GM23248 (cell line): ENCODE measurements around the gene RASSF9. TPM values are rescaled to one million over a fixed set of nuclear protein-coding genes. Genes with fewer than 3 reads are reported as not detected.

Source experiments
- DNase-seq: peaks from one replicate; pipeline ENCODE4 v3.0.0-alpha.2; 2015
- H2AFZ ChIP-seq: fragments of 200-600 bp; sonication (generic); 2 replicates; pipeline ENCODE4 v1.6.1; 2016; ENCODE audit warnings: antibody characterized with exemption
- H3F3A ChIP-seq: fragments of 200-600 bp; sonication (generic); 2 replicates; pipeline ENCODE4 v1.6.1; 2016; ENCODE audit warnings: mild to moderate bottlenecking, antibody characterized with exemption, mixed run types; ENCODE audit not compliant: insufficient read depth
- H3K27ac ChIP-seq: fragments of 200-600 bp; sonication (generic); 2 replicates; pipeline ENCODE4 v1.5.1; 2016; ENCODE audit warnings: mild to moderate bottlenecking
- H3K27me3 ChIP-seq: fragments of 200-600 bp; sonication (generic); replicated peaks from 2 replicates; pipeline ENCODE4 v1.6.1; 2016; ENCODE audit warnings: mild to moderate bottlenecking; ENCODE audit not compliant: insufficient read depth
- H3K36me3 ChIP-seq: fragments of 200-600 bp; sonication (generic); 2 replicates; pipeline ENCODE4 v1.6.1; 2016; ENCODE audit warnings: low read depth, mild to moderate bottlenecking
- H3K4me1 ChIP-seq: fragments of 200-600 bp; sonication (generic); 2 replicates; pipeline ENCODE4 v1.6.1; 2016; ENCODE audit warnings: mild to moderate bottlenecking; ENCODE audit not compliant: insufficient read depth
- H3K4me2 ChIP-seq: fragments of 200-600 bp; sonication (generic); one replicate; pipeline ENCODE4 v1.6.1; 2016; ENCODE audit warnings: mild to moderate bottlenecking; ENCODE audit not compliant: unreplicated experiment
- H3K4me3 ChIP-seq: fragments of 200-600 bp; sonication (generic); 2 replicates; pipeline ENCODE4 v1.5.1; 2016; ENCODE audit warnings: mild to moderate bottlenecking
- H3K79me2 ChIP-seq: fragments of 200-600 bp; sonication (generic); 2 replicates; pipeline ENCODE4 v1.6.1; 2016; ENCODE audit warnings: mild to moderate bottlenecking; ENCODE audit not compliant: insufficient read depth
- H3K9ac ChIP-seq: fragments of 200-600 bp; sonication (generic); 2 replicates; pipeline ENCODE4 v1.6.1; 2016; ENCODE audit warnings: mild to moderate bottlenecking
- H3K9me2 ChIP-seq: fragments of 200-600 bp; sonication (generic); 2 replicates; pipeline ENCODE4 v1.6.1; 2016; ENCODE audit warnings: mixed run types, mild to moderate bottlenecking, moderate library complexity; ENCODE audit not compliant: insufficient read depth
- H3K9me3 ChIP-seq: fragments of 200-600 bp; sonication (generic); one replicate; pipeline ENCODE4 v1.6.1; 2017; ENCODE audit warnings: low read depth
- H4K20me1 ChIP-seq: fragments of 200-600 bp; sonication (generic); 2 replicates; pipeline ENCODE4 v1.6.0; 2016; ENCODE audit not compliant: insufficient read depth
- EZH2 ChIP-seq: fragments of 200-600 bp; sonication (generic); IDR thresholded peaks from 2 replicates; pipeline ENCODE4 v1.6.1; 2018; ENCODE audit warnings: antibody characterized with exemption, mild to moderate bottlenecking; ENCODE audit not compliant: insufficient read depth, poor library complexity, severe bottlenecking
- EZH2phosphoT487 ChIP-seq: fragments of 200-600 bp; sonication (generic); IDR thresholded peaks from 2 replicates; pipeline ENCODE4 v1.6.1; 2018; ENCODE audit warnings: antibody characterized with exemption, moderate library complexity, mild to moderate bottlenecking, low read depth; ENCODE audit not compliant: insufficient read depth
- WGBS, 2 experiments: methylation state at CpG; one replicate each; pipeline ENCODE4 v1.1.6; 2015 to 2017; ENCODE audit warnings: low lambda C conversion rate in 2 of 2, low coverage in 1 of 2; ENCODE audit errors: missing lambda C conversion rate in 2 of 2; 5-methylcytosine and 5-hydroxymethylcytosine counted together
- in situ Hi-C: fragments of 300-500 bp; cut with MboI; formaldehyde crosslinking; loops from 2 replicates; pipeline ENCODE4 v1.15.0; 2020
- polyA plus RNA-seq: library from polyadenylated mRNA; unstranded; fragments of >200 nt; fragmentation: Nextera tagmentation; extraction: Ambion mirVana; gene quantifications from 2 replicates; pipeline ENCODE4 v1.2.1, GENCODE V29; 2016
- total RNA-seq: library from RNA; depleted of rRNA; stranded (reverse); fragments of >200 nt; shearing (Covaris generic); gene quantifications from 2 replicates; pipeline ENCODE4 v1.2.3, GENCODE V29; 2014; rRNA removed

The RASSF9 gene
- total RNA-seq = 0.89 and 1.5 TPM in 2 replicates
- 0.86 and 1.1 TPM in 2 replicates for polyA plus RNA-seq

- in situ Hi-C loops = no loop called here
- peak within 1 kb of the TSS; percentile 98 for H3K4me2 ChIP-seq
These were observed at the start of gene RASSF9 for GRCh38 chr12:85836197-85837090. Gene RASSF9, minus strand, starts transcription at chr12:85836409. Its CDS starts 208 bp downstream, at chr12:85836201.

DNA sequence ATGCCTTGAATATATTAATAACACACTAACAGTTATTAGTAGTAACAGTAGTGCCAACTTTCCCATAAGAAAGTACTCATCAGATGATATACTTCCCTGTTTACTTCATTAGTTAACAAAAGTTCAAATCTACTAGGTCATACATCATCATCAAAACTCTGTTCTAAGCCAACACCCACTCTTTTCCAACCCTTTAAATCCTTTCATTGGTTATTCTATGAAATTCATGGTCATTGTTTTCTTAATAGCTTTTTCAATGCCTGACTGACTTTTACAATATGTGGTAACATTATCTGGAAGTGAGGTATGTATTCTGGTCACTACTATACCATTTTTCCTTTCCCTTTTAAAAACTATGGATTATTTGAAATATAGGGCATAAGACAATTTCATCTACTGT lies 47.6 kb upstream of the RASSF9 start:
- H3K4me2 ChIP-seq = no peak overlapping the region
- no peak overlapping the region for H3K9ac ChIP-seq
- no peaks in the 10 kb centered on the region for H3K4me1 ChIP-seq
- no peak overlapping the region for H2AFZ ChIP-seq
- no peaks in the 10 kb centered on the region for H3K79me2 ChIP-seq
- TF ChIP-seq EZH2 (no peak), EZH2phosphoT487 (no peak)
- peaks cover 13% of the 10 kb centered on the region; the same call in 1 of the 2 replicates for H3K27me3 ChIP-seq
- in situ Hi-C loops = no loop called here
- no peaks in the 10 kb centered on the region for H4K20me1 ChIP-seq
- H3K27ac ChIP-seq = no peak overlapping the region
- H3F3A ChIP-seq = no peaks in the 10 kb centered on the region
- no peaks in the 10 kb centered on the region for H3K9me2 ChIP-seq
- no peak overlapping the region for H3K4me3 ChIP-seq
- no peaks in the 10 kb centered on the region for H3K36me3 ChIP-seq
- no peaks in the 10 kb centered on the region for H3K9me3 ChIP-seq
- no peak for DNase-seq

More at GRCh38 chr12:85836197-85837090, at the start of gene RASSF9:
- TF ChIP-seq EZH2 = no peak
- no peak for TF ChIP-seq EZH2phosphoT487
- 19 to 22% methylated on average over 13 to 15 of the region's 15 CpGs for WGBS, 2 experiments
- H3K27me3 ChIP-seq = no peaks in the 10 kb centered on the region
- H2AFZ ChIP-seq = peak within 1 kb of the TSS; percentile 89
- peak within 1 kb of the TSS; percentile 78 for H3K9ac ChIP-seq
- H3K27ac ChIP-seq = peak within 1 kb of the TSS; percentile 66
- peaks cover 44% of the 10 kb centered on the region for H3K4me1 ChIP-seq
- peak; percentile 90 for DNase-seq
- peaks cover 9% of the 10 kb centered on the region for H3F3A ChIP-seq
- no peaks in the 10 kb centered on the region for H3K9me3 ChIP-seq
- H4K20me1 ChIP-seq = no peaks in the 10 kb centered on the region
- H3K36me3 ChIP-seq = no peaks in the 10 kb centered on the region
- no peaks in the 10 kb centered on the region for H3K9me2 ChIP-seq
- peak within 1 kb of the TSS; percentile 86 for H3K4me3 ChIP-seq
- H3K79me2 ChIP-seq = no peaks in the 10 kb centered on the region

GRCh38 chr12:85877459-85877858 lies 41.2 kb upstream of the RASSF9 start:
- Histone ChIP-seq H3K9me2 (no peaks in the 10 kb centered on the region), H3K36me3 (no peaks in the 10 kb centered on the region), H3K4me3 (no peak overlapping the region), H3K27ac (no peak overlapping the region), H3K9ac (no peak overlapping the region), H3K9me3 (no peaks in the 10 kb centered on the region), H3F3A (no peaks in the 10 kb centered on the region), H3K79me2 (no peaks in the 10 kb centered on the region), H3K4me2 (no peak overlapping the region), H2AFZ (no peak overlapping the region), H4K20me1 (no peaks in the 10 kb centered on the region), H3K27me3 (0 out of 2 replicates have a peak, but pooled peaks cover 11% of the 10 kb centered on the region), H3K4me1 (no peaks in the 10 kb centered on the region)
- in situ Hi-C loops = loop anchor here (10.0 kb wide), 1 partner anchor 393 kb away; no protein-coding TSS in a partner anchor
- no peak for TF ChIP-seq EZH2
- 56 to 64% methylated on average over 3 of the region's 3 CpGs for WGBS, 2 experiments
- DNase-seq = no peak

GRCh38 chr12:85874031-85874461 lies 37.8 kb upstream of the RASSF9 start, which contains the start of gene NTS:
Gene NTS, plus strand, starts transcription at chr12:85874295. Its CDS starts 109 bp downstream, at chr12:85874404.
- Histone ChIP-seq H4K20me1 (no peaks in the 10 kb centered on the region), H3K4me3 (no peak within 1 kb of the TSS), H3K4me1 (no peaks in the 10 kb centered on the region), H3K4me2 (no peak within 1 kb of the TSS), H3K79me2 (no peaks in the 10 kb centered on the region), H3K36me3 (no peaks in the 10 kb centered on the region), H3K9ac (no peak within 1 kb of the TSS), H3K27me3 (0 out of 2 replicates have a peak, but pooled peaks cover 4% of the 10 kb centered on the region), H3K27ac (no peak within 1 kb of the TSS), H2AFZ (no peak within 1 kb of the TSS), H3F3A (no peaks in the 10 kb centered on the region), H3K9me3 (no peaks in the 10 kb centered on the region), H3K9me2 (no peaks in the 10 kb centered on the region)
- 24 to 26% methylated on average over 3 of the region's 3 CpGs for WGBS, 2 experiments
- in situ Hi-C loops = loop anchor here (10.0 kb wide), 1 partner anchor 389 kb away; no protein-coding TSS in a partner anchor
- DNase-seq = no peak
- TF ChIP-seq EZH2 = no peak
